Measurements from ENCODE around the gene ZMYND15.

Gene ZMYND15

GRCh38 chr17:4715063-4715744 is 24.4 kb upstream of the ZMYND15 start:
- DNase-seq = no peak

GRCh38 chr17:4716081-4716480 is 23.6 kb upstream of the ZMYND15 start:
- no peak for DNase-seq

GRCh38 chr17:4717791-4718190 is 21.8 kb upstream of the ZMYND15 start:
- DNase-seq = no peak

GRCh38 chr17:4718276-4718675 is 21.4 kb upstream of the ZMYND15 start:
- DNase-seq = no peak

- DNase-seq = no peak
Observed at GRCh38 chr17:4719146-4719545, 20.5 kb upstream of the ZMYND15 start.

GRCh38 chr17:4719684-4720221 is 19.9 kb upstream of the ZMYND15 start:
- DNase-seq = no peak

- DNase-seq = no peak
Observed at GRCh38 chr17:4720787-4721186, 18.8 kb upstream of the ZMYND15 start.

- peak; percentile 11 for DNase-seq
Observed at GRCh38 chr17:4721203-4722135, 18.2 kb upstream of the ZMYND15 start.

- DNase-seq = no peak
Observed at GRCh38 chr17:4722678-4723240, 16.9 kb upstream of the ZMYND15 start.

- no peak for DNase-seq
Observed at GRCh38 chr17:4724650-4725049, 15.0 kb upstream of the ZMYND15 start.

GRCh38 chr17:4725646-4726310 is 13.9 kb upstream of the ZMYND15 start:
- no peak for DNase-seq

- DNase-seq = no peak
Observed at GRCh38 chr17:4728124-4728523, 11.5 kb upstream of the ZMYND15 start.

GRCh38 chr17:4733073-4733531 is 6.5 kb upstream of the ZMYND15 start:
- DNase-seq = no peak

GRCh38 chr17:4734857-4735475 is 4.7 kb upstream of the ZMYND15 start:
- no peak for DNase-seq

GRCh38 chr17:4735876-4736651 is 3.6 kb upstream of the ZMYND15 start:
- no peak for DNase-seq

GRCh38 chr17:4738136-4739121 is 1.2 kb upstream of the ZMYND15 start:
- no peak for DNase-seq

GRCh38 chr17:4740025-4740351 is 355 bp downstream of the ZMYND15 start:
- no peak for DNase-seq

GRCh38 chr17:4740584-4740983 is 951 bp downstream of the ZMYND15 start:
- no peak for DNase-seq

GRCh38 chr17:4741544-4741943 is 1.9 kb downstream of the ZMYND15 start:
- DNase-seq = no peak

GRCh38 chr17:4742133-4742532 is 2.5 kb downstream of the ZMYND15 start:
- no peak for DNase-seq
